ENCODE data around the gene PARP12. TPM values are rescaled to one million over a fixed set of nuclear protein-coding genes. Genes with fewer than 3 reads are reported as not detected.

The PARP12 gene
- total and polyA plus RNA-seq, 2 of the 8 experiments (the other 6 are each of a cell fraction or from before 2014, with no cell fraction given) = 9.0 to 21.5 TPM

DNA sequence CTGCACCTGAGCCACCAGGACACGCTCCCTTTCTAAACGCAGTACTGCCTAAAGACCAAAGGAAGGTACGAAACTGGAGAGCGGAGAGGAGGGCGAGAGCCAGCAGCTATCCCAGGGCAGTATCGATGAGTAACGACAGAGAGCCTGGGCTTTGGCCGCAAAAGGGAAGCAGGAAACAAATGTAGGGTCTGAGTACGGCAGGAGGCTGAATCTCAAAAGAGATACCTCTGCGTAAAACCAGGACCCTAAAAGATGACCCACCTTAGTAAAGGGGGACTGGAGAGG is 20.4 kb downstream of the PARP12 start:
- Histone ChIP-seq H4K20me1 (replicated peaks in 1 of 2; ENCODE audit: control insufficient read depth in 1 of 2, insufficient read depth in 2 of 2, low read length in 2 of 2) (peaks cover 0 to 1% of the 10 kb centered on the region in 2 experiments), H3K9me3 (ENCODE audit: insufficient read depth in 2 of 2, low read depth in 1 of 2, low read length in 1 of 2) (no peaks in the 10 kb centered on the region), H2BK20ac (ENCODE audit: low read length) (no peak overlapping the region), H3K36me3 (ENCODE audit: control insufficient read depth in 2 of 4, insufficient read depth in 4 of 4, low read length in 3 of 4) (no peaks in the 10 kb centered on the region), H3K27me3 (replicated peaks in 1 of 4; ENCODE audit: control insufficient read depth in 3 of 4, extremely low read depth in 1 of 4, insufficient read depth in 3 of 4, low read length in 3 of 4) (no peaks in the 10 kb centered on the region), H3K23me2 (ENCODE audit: low read depth, low read length) (peaks cover 1% of the 10 kb centered on the region; the same call in 1 of the 2 replicates), H3K4me1 (replicated peaks in 1 of 4; ENCODE audit: control insufficient read depth in 3 of 4, insufficient read depth in 4 of 4, low read length in 3 of 4) (no peaks in the 10 kb centered on the region), H2BK5ac (ENCODE audit: low read depth, low read length) (no peak overlapping the region), H3K23ac (ENCODE audit: insufficient read length) (no peak overlapping the region), H3K14ac (ENCODE audit: insufficient read length) (no peak overlapping the region), H3K79me1 (ENCODE audit: low read depth, low read length) (no peaks in the 10 kb centered on the region), H3K4ac (replicated peaks; ENCODE audit: insufficient read length, low read depth, low read length) (no peak overlapping the region), H3K4me2 (ENCODE audit: insufficient read depth in 1 of 2, low read depth in 2 of 2, low read length in 2 of 2) (no peak overlapping the region), H4K8ac (ENCODE audit: extremely low read depth, insufficient read depth, low read length) (no peak overlapping the region), H2BK120ac (replicated peaks; ENCODE audit: low read depth, low read length) (no peak overlapping the region), H4K5ac (ENCODE audit: insufficient read length, low read depth, low read length) (no peak overlapping the region), H3K79me2 (ENCODE audit: control insufficient read depth in 1 of 2, insufficient read depth in 2 of 2, low read length in 2 of 2) (no peaks in the 10 kb centered on the region), H3K27ac (ENCODE audit: low read depth, low read length) (no peak overlapping the region), H4K91ac (replicated peaks; ENCODE audit: insufficient read length, low read length) (no peak overlapping the region), H3K9ac (replicated peaks in 1 of 4; ENCODE audit: extremely low read depth in 1 of 4, low read depth in 3 of 4, low read length in 3 of 4) (no peak overlapping the region), H2AK5ac (ENCODE audit: low read depth, low read length) (no peak overlapping the region), H2AFZ (ENCODE audit: low read length) (no peak overlapping the region), H3K56ac (replicated peaks; ENCODE audit: insufficient read length, low read depth, low read length) (no peak overlapping the region), H2BK15ac (ENCODE audit: low read length) (no peak overlapping the region), H3K4me3 (ENCODE audit: extremely low read depth in 1 of 4, insufficient read depth in 2 of 4, low read depth in 3 of 4, low read length in 4 of 4) (no peak overlapping the region), H2BK12ac (ENCODE audit: low read depth, low read length) (no peak overlapping the region), H3K18ac (ENCODE audit: extremely low read depth, low read length) (no peak overlapping the region)
- DNase-seq (ENCODE audit: low read depth in 1 of 2, low spot score in 2 of 2) = no peak
- ChIA-PET CTCF (ENCODE audit: partially characterized antibody) (interaction anchor here (0.6 kb wide), 2 partner anchors 210 to 593 kb away, joined by 3 read pairs; no protein-coding TSS in a partner anchor), POLR2A (ENCODE audit: partially characterized antibody) (interaction anchor here (0.8 kb wide), 1 partner anchor 20 kb away, joined by 4 read pairs; no protein-coding TSS in a partner anchor)
- no peak for FAIRE-seq
- 89% methylated on average over 10 of the region's 10 CpGs; no CpG with 5 or more reads in 1 of the 2 experiments for WGBS, 2 experiments (ENCODE audit: extremely low coverage in 1 of 2, insufficient coverage in 1 of 2, insufficient read length in 1 of 2, insufficient replicate concordance in 2 of 2, low coverage in 1 of 2, low lambda C conversion rate in 2 of 2, missing lambda C conversion rate in 1 of 2)
- no peak for TF ChIP-seq FOSL1 (IDR thresholded peaks at IDR 0.05; ENCODE audit: insufficient read depth, low read depth, low read length)
- TF ChIP-seq CEBPB (IDR thresholded peaks at IDR 0.05; ENCODE audit: low read depth, low read length) = no peak
- no peak for TF ChIP-seq RXRA (IDR thresholded peaks at IDR 0.05; ENCODE audit: insufficient read depth, low read depth, low read length)
- no peak for TF ChIP-seq EZH2 (IDR thresholded peaks at IDR 0.05; ENCODE audit: low read depth, low read length, severe bottlenecking)
- no peak for TF ChIP-seq SIRT6 (IDR thresholded peaks at IDR 0.05; ENCODE audit: low read length)
- TF ChIP-seq CBX5 (IDR thresholded peaks at IDR 0.05; ENCODE audit: low read depth, low read length) = no peak
- no peak for TF ChIP-seq SP2 (IDR thresholded peaks at IDR 0.05; ENCODE audit: low read length)
- TF ChIP-seq SIN3A (conservative IDR thresholded peaks at IDR 0.05 in 1 of 2, IDR thresholded peaks at IDR 0.05 in 1 of 2; ENCODE audit: low read depth in 1 of 2, low read length in 2 of 2) = no peak
- no peak for TF ChIP-seq SUZ12 (IDR thresholded peaks at IDR 0.05; ENCODE audit: low read length)
- TF ChIP-seq CHD1 (IDR thresholded peaks at IDR 0.05; ENCODE audit: low read depth, low read length) = no peak
- no peak for TF ChIP-seq CREB1 (IDR thresholded peaks at IDR 0.05)
- TF ChIP-seq GTF2F1 (IDR thresholded peaks at IDR 0.05; ENCODE audit: borderline replicate concordance, low read depth, low read length) = no peak
- no peak for TF ChIP-seq SIX5 (IDR thresholded peaks at IDR 0.05; ENCODE audit: low read depth, low read length)
- TF ChIP-seq, protein P1, sequence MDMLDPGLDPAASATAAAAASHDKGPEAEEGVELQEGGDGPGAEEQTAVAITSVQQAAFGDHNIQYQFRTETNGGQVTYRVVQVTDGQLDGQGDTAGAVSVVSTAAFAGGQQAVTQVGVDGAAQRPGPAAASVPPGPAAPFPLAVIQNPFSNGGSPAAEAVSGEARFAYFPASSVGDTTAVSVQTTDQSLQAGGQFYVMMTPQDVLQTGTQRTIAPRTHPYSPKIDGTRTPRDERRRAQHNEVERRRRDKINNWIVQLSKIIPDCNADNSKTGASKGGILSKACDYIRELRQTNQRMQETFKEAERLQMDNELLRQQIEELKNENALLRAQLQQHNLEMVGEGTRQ (IDR thresholded peaks at IDR 0.05; ENCODE audit: low read length) = no peak
- no peak for TF ChIP-seq YY1 (IDR thresholded peaks at IDR 0.05; ENCODE audit: low read depth, low read length)
- TF ChIP-seq POLR2A (IDR thresholded peaks at IDR 0.05; ENCODE audit: control extremely low read depth in 1 of 2, low read depth in 2 of 2, low read length in 2 of 2) = no peak

All from H1 (cell line).